HFF-Myc (cell line): ENCODE results near the gene LSM4.

ENCODE experiments used
- DNase-seq: peaks from one replicate; pipeline ENCODE4 v3.0.0-alpha.2; 2011; ENCODE audit warnings: low read depth; ENCODE audit errors: extremely low read depth
- H3K4me3 ChIP-seq: replicated peaks from 2 replicates; pipeline ENCODE4 v1.5.1; 2011; ENCODE audit warnings: low read depth, mild to moderate bottlenecking, control low read depth, low read length
- CTCF ChIP-seq: IDR thresholded peaks from 2 replicates; pipeline ENCODE4 v1.5.1; 2012; ENCODE audit warnings: mild to moderate bottlenecking, low read depth, low read length, control low read depth; ENCODE audit errors: missing control alignments

The LSM4 gene

GRCh38 chr19:18266771-18267686, 55.8 kb downstream of the LSM4 start:
- no peak for TF ChIP-seq CTCF
- no peak for DNase-seq

GRCh38 chr19:18265582-18265981, 57.3 kb downstream of the LSM4 start:
- no peak overlapping the region for H3K4me3 ChIP-seq
- DNase-seq = no peak
- no peak for TF ChIP-seq CTCF

More at GRCh38 chr19:18266771-18267686, 55.8 kb downstream of the LSM4 start:
- no peak overlapping the region for H3K4me3 ChIP-seq

- no peak overlapping the region for H3K4me3 ChIP-seq
- TF ChIP-seq CTCF = no peak
- DNase-seq = no peak
These were observed 57.8 kb downstream of the LSM4 start for GRCh38 chr19:18264971-18265540.

GRCh38 chr19:18264137-18264854, 58.6 kb downstream of the LSM4 start:
- no peak for DNase-seq
- TF ChIP-seq CTCF = no peak

GRCh38 chr19:18263324-18264136, 59.3 kb downstream of the LSM4 start:
- DNase-seq = no peak
- H3K4me3 ChIP-seq = no peak overlapping the region
- no peak for TF ChIP-seq CTCF

More at GRCh38 chr19:18264137-18264854, 58.6 kb downstream of the LSM4 start:
- no peak overlapping the region for H3K4me3 ChIP-seq

GRCh38 chr19:18262917-18263316, 60.0 kb downstream of the LSM4 start:
- no peak for DNase-seq
- no peak overlapping the region for H3K4me3 ChIP-seq
- TF ChIP-seq CTCF = no peak
